KMS-11 (cell line): ENCODE results near the gene COBL.
"Not testable (repeated sequence)": the region's sequence is repeated elsewhere in the genome, so short reads cannot be mapped to it uniquely, and the experiment has no call there.

Experiments
- H2AFZ ChIP-seq: fragments of 200-600 bp; sonication (generic); 2 replicates; pipeline ENCODE4 v1.6.1; 2016; ENCODE audit warnings: antibody characterized with exemption, mixed run types, low read depth
- H3K27ac ChIP-seq: fragments of 200-600 bp; sonication (generic); 2 replicates; pipeline ENCODE4 v1.6.1; 2016; ENCODE audit warnings: mild to moderate bottlenecking, mixed run types
- H3K27me3 ChIP-seq: fragments of 200-600 bp; sonication (generic); 2 replicates; pipeline ENCODE4 v1.6.1; 2017; ENCODE audit warnings: mild to moderate bottlenecking, low read depth, mixed run types, moderate library complexity; ENCODE audit not compliant: insufficient read depth
- H3K36me3 ChIP-seq: fragments of 200-600 bp; sonication (generic); 2 replicates; pipeline ENCODE4 v1.6.1; 2017; ENCODE audit warnings: mild to moderate bottlenecking, mixed run types; ENCODE audit not compliant: insufficient read depth
- H3K4me1 ChIP-seq: fragments of 200-600 bp; sonication (generic); 2 replicates; pipeline ENCODE4 v1.6.1; 2016; ENCODE audit warnings: mild to moderate bottlenecking, low read depth, mixed run types; ENCODE audit not compliant: poor library complexity, severe bottlenecking
- H3K4me2 ChIP-seq: fragments of 200-600 bp; sonication (generic); 2 replicates; pipeline ENCODE4 v1.7.0; 2016; ENCODE audit warnings: mild to moderate bottlenecking, mixed run types
- H3K4me3 ChIP-seq: fragments of 200-600 bp; sonication (generic); IDR thresholded peaks from 2 replicates; pipeline ENCODE4 v1.6.1; 2017; ENCODE audit warnings: low read depth, low read length, mixed read lengths; ENCODE audit not compliant: insufficient read depth
- H3K79me2 ChIP-seq: fragments of 200-600 bp; sonication (generic); 2 replicates; pipeline ENCODE4 v1.6.1; 2016; ENCODE audit warnings: low read depth, mixed run types; ENCODE audit not compliant: insufficient read depth
- H3K9ac ChIP-seq: fragments of 200-600 bp; sonication (generic); 2 replicates; pipeline ENCODE4 v1.6.1; 2016; ENCODE audit warnings: mild to moderate bottlenecking, mixed run types
- H4K20me1 ChIP-seq: fragments of 200-600 bp; sonication (generic); 2 replicates; pipeline ENCODE4 v1.6.1; 2016; ENCODE audit warnings: mild to moderate bottlenecking, mixed run types; ENCODE audit not compliant: insufficient read depth
- CTCF ChIP-seq: fragments of 200-600 bp; sonication (generic); conservative IDR thresholded peaks from 2 replicates; pipeline ENCODE4 v1.6.1; 2017; ENCODE audit warnings: low read depth, mild to moderate bottlenecking, antibody characterized with exemption, low read length, moderate library complexity, mixed read lengths

The COBL gene

DNA sequence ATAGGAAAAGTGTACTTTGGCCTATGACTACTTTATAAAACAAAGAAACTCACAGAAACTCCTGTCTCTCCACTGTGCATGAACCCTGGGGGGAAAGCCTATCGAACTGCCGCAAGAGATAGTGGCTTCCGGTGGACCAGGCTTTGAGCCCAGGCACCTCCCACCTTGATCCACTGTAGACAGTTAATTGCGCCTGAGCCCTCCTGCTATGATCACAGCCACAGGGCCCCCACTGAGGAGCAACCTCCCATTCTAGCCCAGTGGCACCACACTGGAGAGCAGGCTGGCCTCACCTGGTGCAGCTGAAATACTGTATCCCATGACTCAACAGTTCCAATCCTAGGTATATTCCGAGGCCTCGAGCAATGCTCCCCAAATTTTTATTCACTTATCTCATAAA is 98.8 kb downstream of the COBL start:
- no peak overlapping the region for H3K9ac ChIP-seq
- no peaks in the 10 kb centered on the region for H3K79me2 ChIP-seq
- H4K20me1 ChIP-seq = no peaks in the 10 kb centered on the region
- no peak for TF ChIP-seq CTCF
- H3K27ac ChIP-seq = no peak overlapping the region
- H3K36me3 ChIP-seq = no peaks in the 10 kb centered on the region
- no peak overlapping the region for H3K4me3 ChIP-seq
- no peak overlapping the region for H2AFZ ChIP-seq
- no peaks in the 10 kb centered on the region for H3K27me3 ChIP-seq
- H3K4me1 ChIP-seq = no peaks in the 10 kb centered on the region
- H3K4me2 ChIP-seq = no peak overlapping the region

DNA sequence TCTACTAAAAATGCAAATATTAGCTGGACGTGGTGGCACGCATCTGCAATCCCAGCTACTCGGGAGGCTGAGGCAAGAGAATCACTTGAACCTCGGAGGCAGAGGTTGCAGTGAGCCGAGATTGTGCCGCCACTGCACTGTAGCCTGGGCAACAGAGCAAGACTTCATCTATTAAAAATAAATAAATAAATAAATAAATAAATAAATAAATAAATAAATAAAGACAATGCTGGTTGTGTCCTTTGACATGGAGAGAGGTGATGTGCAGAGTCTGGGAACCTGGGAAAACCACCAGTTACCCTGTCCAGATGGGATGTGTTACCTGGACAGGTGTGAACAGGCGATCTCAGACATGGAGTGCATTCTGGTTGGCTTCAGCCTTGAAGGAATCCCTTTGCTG is 102.5 kb downstream of the COBL start:
- no peaks in the 10 kb centered on the region for H3K4me1 ChIP-seq
- no peaks in the 10 kb centered on the region for H3K36me3 ChIP-seq
- H4K20me1 ChIP-seq = no peaks in the 10 kb centered on the region
- H3K4me3 ChIP-seq = no peak overlapping the region
- no peak for TF ChIP-seq CTCF
- no peak overlapping the region for H3K27ac ChIP-seq
- no peak overlapping the region for H2AFZ ChIP-seq
- no peaks in the 10 kb centered on the region for H3K27me3 ChIP-seq
- H3K9ac ChIP-seq = no peak overlapping the region
- no peaks in the 10 kb centered on the region for H3K79me2 ChIP-seq
- H3K4me2 ChIP-seq = no peak overlapping the region

DNA sequence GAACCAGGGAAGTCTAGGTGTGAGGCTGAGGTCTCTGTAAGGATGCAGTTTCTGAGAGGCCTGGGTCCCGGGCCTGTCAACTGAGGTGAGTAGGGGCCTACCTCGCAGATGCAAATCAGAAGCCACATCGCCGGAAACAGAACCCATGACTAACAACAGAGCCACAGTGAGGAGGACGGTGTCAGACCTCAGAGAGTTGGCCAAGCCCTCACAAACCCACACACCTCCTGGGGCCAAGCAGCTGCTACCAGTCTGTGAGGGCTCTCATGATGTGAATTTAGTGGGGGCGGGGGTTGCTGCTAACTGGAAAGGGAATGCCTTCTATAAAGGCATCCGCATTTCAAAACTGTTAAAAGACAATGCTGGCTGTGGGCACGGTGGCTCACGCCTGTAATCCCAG is 103.0 kb downstream of the COBL start:
- H3K27me3 ChIP-seq = no peaks in the 10 kb centered on the region
- H3K79me2 ChIP-seq = no peaks in the 10 kb centered on the region
- no peak overlapping the region for H3K4me2 ChIP-seq
- no peaks in the 10 kb centered on the region for H4K20me1 ChIP-seq
- H2AFZ ChIP-seq = no peak overlapping the region
- H3K4me1 ChIP-seq = no peaks in the 10 kb centered on the region
- TF ChIP-seq CTCF = no peak
- H3K4me3 ChIP-seq = no peak overlapping the region
- no peak overlapping the region for H3K9ac ChIP-seq
- no peak overlapping the region for H3K27ac ChIP-seq
- no peaks in the 10 kb centered on the region for H3K36me3 ChIP-seq

DNA sequence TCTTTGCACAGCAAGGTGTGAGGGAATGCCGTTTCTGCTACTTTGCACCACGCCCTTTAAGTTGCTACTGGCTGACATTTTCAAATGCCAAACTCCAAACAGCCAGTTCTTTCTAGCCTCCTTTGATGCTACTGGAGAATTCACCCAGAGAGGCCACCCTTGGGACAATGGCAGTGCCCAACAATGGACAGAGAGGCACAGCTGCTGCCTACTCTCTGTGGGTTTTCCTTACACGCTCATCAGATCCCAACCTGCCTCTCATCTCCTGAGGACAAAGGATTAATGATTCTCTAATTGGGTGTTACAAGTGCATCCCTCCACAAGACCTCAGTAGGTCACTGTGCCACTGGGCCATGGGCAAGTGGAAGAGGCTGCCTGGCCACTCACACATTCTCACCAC is 105.8 kb downstream of the COBL start:
- H3K27ac ChIP-seq = no peak overlapping the region
- no peaks in the 10 kb centered on the region for H3K36me3 ChIP-seq
- no peaks in the 10 kb centered on the region for H3K27me3 ChIP-seq
- TF ChIP-seq CTCF = no peak
- H3K4me1 ChIP-seq = no peaks in the 10 kb centered on the region
- H4K20me1 ChIP-seq = no peaks in the 10 kb centered on the region
- H3K4me3 ChIP-seq = no peak overlapping the region
- no peak overlapping the region for H2AFZ ChIP-seq
- no peak overlapping the region for H3K4me2 ChIP-seq
- no peak overlapping the region for H3K9ac ChIP-seq
- no peaks in the 10 kb centered on the region for H3K79me2 ChIP-seq

- no peak overlapping the region for H3K4me2 ChIP-seq
- no peaks in the 10 kb centered on the region for H4K20me1 ChIP-seq
Observed at GRCh38 chr7:51209426-51209825, 107.2 kb downstream of the COBL start.

DNA sequence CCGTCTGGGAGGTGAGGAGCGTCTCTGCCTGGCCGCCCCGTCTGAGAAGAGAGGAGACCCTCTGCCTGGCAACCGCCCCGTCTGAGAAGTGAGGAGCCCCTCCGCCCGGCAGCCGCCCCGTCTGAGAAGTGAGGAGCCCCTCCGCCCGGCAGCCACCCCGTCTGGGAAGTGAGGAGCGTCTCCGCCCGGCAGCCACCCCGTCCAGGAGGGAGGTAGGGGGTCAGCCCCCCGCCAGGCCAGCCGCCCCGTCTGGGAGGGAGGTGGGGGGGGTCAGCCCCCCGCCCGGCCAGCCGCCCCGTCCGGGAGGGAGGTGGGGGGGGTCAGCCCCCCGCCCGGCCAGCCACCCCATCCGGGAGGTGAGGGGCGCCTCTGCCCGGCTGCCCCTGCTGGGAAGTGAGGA is 108.5 kb downstream of the COBL start:
- not testable (repeated sequence) for H3K9ac ChIP-seq, H4K20me1 ChIP-seq, H3K27me3 ChIP-seq, H3K4me1 ChIP-seq, H2AFZ ChIP-seq, H3K36me3 ChIP-seq, H3K27ac ChIP-seq, H3K79me2 ChIP-seq, H3K4me3 ChIP-seq, H3K4me2 ChIP-seq

More at GRCh38 chr7:51209426-51209825, 107.2 kb downstream of the COBL start:
- Histone ChIP-seq H3K9ac (no peak overlapping the region), H3K36me3 (no peaks in the 10 kb centered on the region), H3K27me3 (no peaks in the 10 kb centered on the region), H3K4me3 (no peak overlapping the region), H3K27ac (no peak overlapping the region), H3K4me1 (no peaks in the 10 kb centered on the region), H2AFZ (no peak overlapping the region), H3K79me2 (no peaks in the 10 kb centered on the region)
- TF ChIP-seq CTCF = no peak
